HG03039 (cell line): ENCODE results near the gene PTGR3.

Source experiments
- ATAC-seq: cut with Tn5 transposase; IDR thresholded peaks from one replicate; pipeline ENCODE4 v1.9.1; 2021; ENCODE audit warnings: mild to moderate bottlenecking, moderate library complexity; ENCODE audit not compliant: unreplicated experiment

PTGR3 gene

DNA sequence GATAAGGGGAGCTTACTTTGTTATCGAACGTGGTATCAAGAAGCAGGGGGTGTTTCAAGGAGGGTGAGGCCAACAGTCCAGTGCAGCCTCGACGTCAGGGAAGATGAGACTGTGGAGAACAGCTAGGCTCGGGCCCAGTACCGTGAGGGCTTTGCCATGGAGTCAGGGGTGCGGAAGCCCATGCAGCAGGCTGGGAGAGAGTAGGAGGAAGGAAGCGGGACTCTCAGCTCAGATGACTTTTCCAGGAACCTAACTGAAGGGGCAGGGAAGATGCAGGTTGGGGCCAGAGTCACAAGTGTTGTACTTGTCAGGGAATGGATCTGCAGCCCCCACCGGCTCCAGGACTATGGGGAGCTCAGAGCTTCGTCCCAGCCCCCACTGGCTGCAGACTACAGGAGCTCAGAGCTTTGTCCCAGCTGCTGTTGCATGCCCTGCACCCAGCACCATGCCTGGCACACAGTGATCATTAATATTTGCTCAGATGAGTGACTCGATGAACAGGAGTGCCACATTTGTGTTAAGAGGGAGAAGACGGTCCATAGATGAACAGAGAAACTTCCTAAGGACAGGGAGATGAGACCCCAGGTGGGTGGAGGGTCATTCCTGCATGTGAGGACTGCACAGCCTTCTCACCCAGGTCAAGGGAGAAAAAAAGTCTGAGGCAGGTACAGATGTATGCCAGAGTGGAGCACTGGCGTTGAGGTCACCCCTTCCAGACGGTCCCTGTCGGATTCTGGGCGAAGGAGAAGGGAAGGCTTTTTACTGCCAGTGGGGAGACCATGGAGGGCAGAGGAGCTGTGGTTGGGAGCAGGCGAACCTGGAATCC lies 36.4 kb downstream of the PTGR3 start:
- ATAC-seq = no peak

DNA sequence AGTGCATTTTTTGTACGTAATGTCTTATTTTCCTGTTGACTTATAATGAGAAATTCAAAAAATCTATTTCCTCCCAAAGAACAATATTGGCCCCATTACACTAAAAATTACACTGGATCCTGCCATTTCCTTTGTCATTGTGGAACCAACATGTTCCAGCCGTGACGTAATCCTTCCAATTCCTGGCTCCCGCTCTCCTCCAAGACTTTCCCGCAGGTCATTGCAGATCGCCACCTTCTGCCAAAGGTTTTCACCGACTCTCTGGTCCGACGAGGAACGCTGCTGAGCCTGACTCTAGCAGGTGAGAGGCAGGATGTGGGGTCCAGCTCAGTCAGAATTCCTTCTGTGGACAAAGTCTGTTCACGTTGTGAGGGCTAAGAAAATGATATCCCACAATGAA lies 38.0 kb downstream of the PTGR3 start:
- no peak for ATAC-seq

- no peak for ATAC-seq
These were observed 38.7 kb downstream of the PTGR3 start for GRCh38 chr18:75170022-75170789.

DNA sequence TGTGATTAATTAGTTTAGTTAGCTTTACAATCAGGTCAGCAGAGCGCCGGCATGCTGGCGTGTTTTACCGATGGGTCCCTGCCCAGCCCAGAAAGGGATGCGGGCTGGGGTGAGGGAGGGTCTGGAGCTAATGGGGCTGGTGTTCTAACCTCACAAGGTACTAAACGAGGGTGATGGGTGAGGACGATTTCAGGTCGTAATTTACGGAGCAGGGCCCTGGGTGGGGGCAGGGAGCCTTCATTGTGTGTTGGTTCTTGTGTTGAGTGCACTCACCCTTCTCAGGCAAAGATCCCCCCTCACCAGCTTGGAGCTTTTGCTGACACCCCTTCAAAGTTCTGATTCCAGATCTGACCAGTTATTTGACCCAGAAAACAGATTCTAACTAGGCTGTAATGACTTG lies 39.5 kb downstream of the PTGR3 start:
- ATAC-seq = no peak

GRCh38 chr18:75168619-75169018 lies 40.3 kb downstream of the PTGR3 start:
- ATAC-seq = no peak

- no peak for ATAC-seq
These were observed 41.0 kb downstream of the PTGR3 start for GRCh38 chr18:75167759-75168618.

DNA sequence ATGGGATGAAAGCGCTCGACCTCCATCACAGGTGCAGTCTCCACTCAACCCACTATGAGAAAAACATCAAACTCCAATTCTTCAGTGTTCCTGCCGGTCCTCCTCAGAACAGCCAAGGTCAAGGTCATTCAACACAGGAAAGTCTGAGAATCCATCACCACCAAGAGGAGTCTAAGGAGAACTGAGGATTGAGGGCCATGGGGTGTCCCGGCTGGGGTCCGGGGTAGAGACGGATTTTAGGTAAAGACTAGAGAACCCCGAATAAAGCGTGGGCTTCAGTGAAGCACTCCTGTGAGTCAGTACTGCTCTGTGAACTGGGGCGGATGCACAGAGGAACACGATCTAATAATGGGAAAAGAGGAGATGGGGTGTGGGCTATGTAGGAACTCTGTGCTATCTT lies 41.8 kb downstream of the PTGR3 start:
- no peak for ATAC-seq

DNA sequence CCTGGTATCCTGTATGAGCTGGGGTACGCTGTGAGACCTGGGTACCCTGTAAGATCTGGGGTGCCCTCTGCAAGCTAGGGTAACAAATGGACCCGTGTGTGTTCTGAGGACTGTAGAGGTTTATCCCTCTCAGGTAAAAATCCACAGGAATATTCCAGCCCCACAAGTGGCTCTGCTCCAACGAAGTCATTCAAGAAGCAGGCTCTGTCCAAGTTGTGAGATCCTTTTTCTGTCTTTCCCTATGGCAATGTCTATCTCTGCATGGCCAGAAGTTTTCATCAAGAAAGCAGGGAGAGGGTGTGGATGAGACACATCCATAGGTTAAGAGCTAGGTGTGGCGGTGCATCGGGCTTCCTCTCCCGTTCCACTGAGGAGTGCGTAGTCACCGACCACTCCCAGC lies 43.0 kb downstream of the PTGR3 start:
- no peak for ATAC-seq

DNA sequence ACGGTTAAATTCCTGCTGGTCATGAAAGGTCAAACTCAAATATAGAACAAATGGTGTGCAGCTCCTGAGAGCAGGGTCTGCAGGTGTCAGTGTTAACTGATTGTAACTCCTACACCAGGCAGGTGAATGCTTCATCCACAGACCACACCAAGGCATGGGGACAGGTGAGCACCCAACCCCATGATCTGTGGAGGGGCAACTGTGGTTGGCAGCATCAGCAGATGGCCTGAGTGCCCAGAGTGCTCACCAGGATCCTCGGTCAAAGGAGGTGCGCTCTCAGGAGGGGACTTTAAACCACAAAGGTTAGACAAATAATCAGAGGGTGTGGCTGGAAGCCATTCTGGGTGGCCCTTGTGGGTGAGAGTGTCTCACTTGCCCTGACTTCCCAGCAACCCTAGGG lies 44.5 kb downstream of the PTGR3 start:
- ATAC-seq = no peak

- ATAC-seq = no peak
These were observed 45.2 kb downstream of the PTGR3 start for GRCh38 chr18:75163736-75164135.

- ATAC-seq = no peak
These were observed 46.0 kb downstream of the PTGR3 start for GRCh38 chr18:75162978-75163377.

GRCh38 chr18:75162467-75162866 lies 46.5 kb downstream of the PTGR3 start:
- ATAC-seq = no peak

DNA sequence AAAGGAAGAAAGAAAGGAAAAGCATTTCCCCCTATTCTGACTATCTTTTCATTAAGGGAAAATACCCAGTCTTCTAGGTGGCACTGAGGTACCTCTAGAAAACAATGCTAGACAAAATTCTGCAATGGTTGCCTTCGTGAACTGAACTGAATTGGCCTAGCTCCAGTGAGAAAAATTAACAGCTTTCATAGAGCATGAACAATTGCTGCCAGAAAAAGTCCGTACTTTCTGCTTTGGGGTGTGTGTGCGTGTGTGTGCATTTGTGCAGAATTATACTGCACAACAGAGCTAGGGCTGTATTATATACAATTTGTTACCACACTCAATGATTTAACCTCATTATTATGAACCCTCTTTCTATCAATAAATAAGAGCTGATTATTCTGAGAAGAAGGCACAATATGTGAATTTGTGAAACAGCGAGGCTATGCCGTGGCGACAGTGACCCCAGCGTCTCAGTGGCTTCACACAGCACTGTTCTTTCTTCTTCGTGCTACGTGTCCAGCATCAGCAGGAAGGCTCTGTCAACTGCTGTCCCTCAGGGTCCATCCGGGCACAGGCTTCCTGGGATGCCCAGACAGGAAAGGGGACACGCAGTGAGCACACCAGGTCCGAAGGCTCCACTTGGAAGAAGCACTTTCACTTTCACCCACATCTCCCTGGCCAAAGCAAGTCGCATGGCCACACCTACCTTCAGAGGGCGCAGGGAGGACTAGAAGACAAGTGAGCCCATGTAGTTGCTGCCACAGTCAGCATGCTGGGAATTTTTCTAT lies 47.5 kb downstream of the PTGR3 start:
- ATAC-seq = no peak

DNA sequence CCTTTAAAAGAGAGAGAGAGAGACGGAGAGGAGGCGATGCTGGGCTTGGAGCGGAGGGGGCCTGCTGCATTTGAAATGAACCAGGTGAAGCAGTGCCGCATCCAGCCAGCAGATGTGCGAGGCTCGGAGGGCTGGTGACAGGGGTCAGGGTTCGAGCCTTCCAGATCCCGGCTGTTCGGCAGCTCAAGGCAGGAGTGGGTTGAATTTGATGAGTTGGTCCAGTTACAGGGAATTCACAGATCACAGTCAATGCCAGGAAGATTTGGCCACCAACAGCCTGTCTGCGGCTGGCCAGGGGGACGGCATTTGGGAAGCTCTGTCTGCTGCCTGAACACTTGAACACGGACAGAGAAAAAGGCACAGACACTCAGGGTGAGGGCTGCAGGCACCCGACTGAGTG lies 48.6 kb downstream of the PTGR3 start:
- ATAC-seq = no peak

GRCh38 chr18:75159646-75160356 lies 49.1 kb downstream of the PTGR3 start:
- no peak for ATAC-seq

DNA sequence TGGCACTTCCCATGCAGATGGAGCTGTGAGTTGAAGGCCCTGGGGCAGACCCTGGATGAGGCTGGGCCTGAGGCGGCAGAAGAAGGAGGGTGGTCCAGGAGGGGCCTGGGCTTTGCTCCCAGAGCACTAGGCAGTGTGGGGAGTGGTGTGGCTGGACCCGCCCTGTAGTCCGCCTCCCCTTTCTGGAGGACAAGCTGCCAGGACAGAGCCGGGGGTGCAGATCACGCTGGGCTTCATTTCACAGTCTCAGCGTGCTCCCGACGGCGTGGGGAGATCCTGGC lies 49.8 kb downstream of the PTGR3 start:
- no peak for ATAC-seq
